WTC11 (cell line): Measurements from ENCODE around the gene CARM1. TPM values are rescaled to one million over a fixed set of nuclear protein-coding genes. Genes with fewer than 3 reads are reported as not detected.

Experiments
- ATAC-seq: fragments of 200-7000 bp; cut with Tn5 transposase; 2 replicates; pipeline ENCODE4 v1.10.0; 2021; ENCODE audit warnings: mild to moderate bottlenecking, moderate library complexity
- CTCF ChIA-PET: fragments of 300-600 bp; sonication (Branson Sonifier 250); formaldehyde crosslinking; loops from one replicate; lab custom pipeline; 2021; ENCODE audit warnings: antibody characterized with exemption; lab: Charles Lee
- POLR2A ChIA-PET: fragments of 350-600 bp; sonication (Branson Sonifier 250); formaldehyde crosslinking; loops from one replicate; lab custom pipeline; 2021; ENCODE audit warnings: antibody characterized with exemption; lab: Charles Lee
- DNase-seq: peaks from one replicate; pipeline ENCODE4 v3.0.0; 2021; ENCODE audit warnings: low spot score
- H3K27ac Mint-ChIP-seq: 2 replicates; pipeline ENCODE4 v1.8.0; 2021; ENCODE audit warnings: mixed read lengths
- H3K27me3 Mint-ChIP-seq: 2 replicates; pipeline ENCODE4 v1.8.0; 2021; ENCODE audit warnings: low read depth, mild to moderate bottlenecking, moderate library complexity, mixed read lengths
- H3K36me3 Mint-ChIP-seq: 2 replicates; pipeline ENCODE4 v1.8.0; 2021; ENCODE audit warnings: mixed read lengths
- H3K4me1 Mint-ChIP-seq: 2 replicates; pipeline ENCODE4 v1.8.0; 2022; ENCODE audit warnings: mixed read lengths
- H3K4me3 Mint-ChIP-seq: 2 replicates; pipeline ENCODE4 v1.8.0; 2021; ENCODE audit warnings: mild to moderate bottlenecking, moderate library complexity, mixed read lengths
- H3K9me3 Mint-ChIP-seq: 2 replicates; pipeline ENCODE4 v1.8.0; 2021; ENCODE audit warnings: mixed read lengths
- ATF2 ChIP-seq: sonication (generic); formaldehyde crosslinking; IDR thresholded peaks from 2 replicates; pipeline ENCODE4 v1.8.1; 2022; ENCODE audit warnings: low read depth, missing genetic modification reagents, borderline replicate concordance
- CBFB ChIP-seq: sonication (generic); formaldehyde crosslinking; IDR thresholded peaks from 2 replicates; pipeline ENCODE4 v1.8.1; 2022; ENCODE audit warnings: mild to moderate bottlenecking, low read depth, missing genetic modification reagents
- CDX4 ChIP-seq: fragments of 250-450 bp; sonication (Bioruptor Pico); IDR thresholded peaks from 2 replicates; pipeline ENCODE4 v1.9.0; 2021; ENCODE audit warnings: moderate library complexity, mild to moderate bottlenecking, inconsistent platforms, borderline replicate concordance
- ELF4 ChIP-seq: sonication (generic); formaldehyde crosslinking; IDR thresholded peaks from 2 replicates; pipeline ENCODE4 v1.8.1; 2022; ENCODE audit warnings: low read depth, mild to moderate bottlenecking, moderate library complexity, missing genetic modification reagents
- FOXP1 ChIP-seq: sonication (generic); formaldehyde crosslinking; IDR thresholded peaks from 2 replicates; pipeline ENCODE4 v1.8.0; 2022; ENCODE audit warnings: missing genetic modification reagents, mild to moderate bottlenecking, moderate library complexity, borderline replicate concordance
- GABPB1 ChIP-seq: sonication (generic); formaldehyde crosslinking; IDR thresholded peaks from 2 replicates; pipeline ENCODE4 v1.8.1; 2023; ENCODE audit warnings: mild to moderate bottlenecking, missing genetic modification reagents
- GTF2I ChIP-seq: fragments of 250-450 bp; sonication (Bioruptor Pico); conservative IDR thresholded peaks from 2 replicates; pipeline ENCODE4 v1.4.0; 2021; ENCODE audit warnings: mild to moderate bottlenecking
- PREB ChIP-seq: sonication (generic); formaldehyde crosslinking; IDR thresholded peaks from 2 replicates; pipeline ENCODE4 v1.8.1; 2022; ENCODE audit warnings: mild to moderate bottlenecking, missing genetic modification reagents, moderate library complexity, borderline replicate concordance
- SMAD3 ChIP-seq: sonication (generic); formaldehyde crosslinking; IDR thresholded peaks from 2 replicates; pipeline ENCODE4 v1.8.0; 2022; ENCODE audit warnings: missing genetic modification reagents, mild to moderate bottlenecking, borderline replicate concordance
- SP1 ChIP-seq: sonication (generic); formaldehyde crosslinking; conservative IDR thresholded peaks from 2 replicates; pipeline ENCODE4 v1.8.1; 2022; ENCODE audit warnings: missing genetic modification reagents
- ZNF263 ChIP-seq: sonication (generic); formaldehyde crosslinking; IDR thresholded peaks from 2 replicates; pipeline ENCODE4 v1.8.1; 2022; ENCODE audit warnings: low read depth, mild to moderate bottlenecking, moderate library complexity, missing genetic modification reagents
- ZNF317 ChIP-seq: sonication (generic); formaldehyde crosslinking; IDR thresholded peaks from 2 replicates; pipeline ENCODE4 v1.8.1; 2023; ENCODE audit warnings: low read depth, mild to moderate bottlenecking, moderate library complexity, missing genetic modification reagents, borderline replicate concordance
- ZSCAN18 ChIP-seq: fragments of 250-450 bp; sonication (Bioruptor Pico); IDR thresholded peaks from 2 replicates; pipeline ENCODE4 v2.1.2; 2022; ENCODE audit warnings: mild to moderate bottlenecking, moderate library complexity
- total RNA-seq: library from RNA; stranded (reverse); gene quantifications from 3 replicates; pipeline ENCODE4 v1.2.3, GENCODE V29; 2021
- TF ChIP-seq, protein P1 (sequence below): sonication (generic); formaldehyde crosslinking; IDR thresholded peaks from 2 replicates; pipeline ENCODE4 v1.8.0; 2023; ENCODE audit warnings: missing genetic modification reagents
- TF ChIP-seq, protein P2 (sequence below): fragments of 200-600 bp; IDR thresholded peaks from 2 replicates; pipeline ENCODE4 v1.8.0; 2022; ENCODE audit warnings: antibody characterized with exemption
- TF ChIP-seq, protein P3 (sequence below): sonication (generic); formaldehyde crosslinking; IDR thresholded peaks from 2 replicates; pipeline ENCODE4 v1.8.1; 2022; ENCODE audit warnings: missing genetic modification reagents, borderline replicate concordance

Gene CARM1
- total RNA-seq, 1 experiment from 2014 or later = 125 TPM

- CTCF ChIA-PET = interaction anchor here (0.5 to 6.2 kb wide), 15 partner anchors 9 to 1478 kb away, joined by 3 to 135 read pairs (median 4); partner anchors contain the start of genes CDC37, DNM2, QTRT1 and TMED1
- H3K9me3 Mint-ChIP-seq = peaks cover 5% of the 10 kb centered on the region; the same call in 1 of the 2 replicates
- ATAC-seq = no peak
These were observed 16.8 kb upstream of the CARM1 start for GRCh38 chr19:10854350-10855089.

More at GRCh38 chr19:10854350-10855089, 16.8 kb upstream of the CARM1 start:
- Mint-ChIP-seq H3K27me3 (peaks cover 18% of the 10 kb centered on the region), H3K4me3 (no peak overlapping the region), H3K36me3 (no peaks in the 10 kb centered on the region), H3K27ac (no peak overlapping the region), H3K4me1 (no peaks in the 10 kb centered on the region)
- POLR2A ChIA-PET = interaction anchor here (0.6 kb wide), 1 partner anchor 312 kb away, joined by 5 read pairs; no protein-coding TSS in a partner anchor
- DNase-seq = no peak
- TF ChIP-seq, protein P1, sequence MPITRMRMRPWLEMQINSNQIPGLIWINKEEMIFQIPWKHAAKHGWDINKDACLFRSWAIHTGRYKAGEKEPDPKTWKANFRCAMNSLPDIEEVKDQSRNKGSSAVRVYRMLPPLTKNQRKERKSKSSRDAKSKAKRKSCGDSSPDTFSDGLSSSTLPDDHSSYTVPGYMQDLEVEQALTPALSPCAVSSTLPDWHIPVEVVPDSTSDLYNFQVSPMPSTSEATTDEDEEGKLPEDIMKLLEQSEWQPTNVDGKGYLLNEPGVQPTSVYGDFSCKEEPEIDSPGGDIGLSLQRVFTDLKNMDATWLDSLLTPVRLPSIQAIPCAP (CRISPR knock-in tag) = no peak
- no peak for TF ChIP-seq ZNF263 (CRISPR knock-in tag)
- no peak for TF ChIP-seq ZSCAN18 (CRISPR knock-in tag)
- TF ChIP-seq ELF4 (CRISPR knock-in tag) = no peak
- no peak for TF ChIP-seq PREB (CRISPR knock-in tag)
- no peak for TF ChIP-seq GABPB1
- no peak for TF ChIP-seq GTF2I (CRISPR knock-in tag)
- no peak for TF ChIP-seq ZNF317 (CRISPR knock-in tag)
- TF ChIP-seq SMAD3 = no peak
- no peak for TF ChIP-seq CBFB (CRISPR knock-in tag)
- no peak for TF ChIP-seq CDX4
- TF ChIP-seq, protein P2, sequence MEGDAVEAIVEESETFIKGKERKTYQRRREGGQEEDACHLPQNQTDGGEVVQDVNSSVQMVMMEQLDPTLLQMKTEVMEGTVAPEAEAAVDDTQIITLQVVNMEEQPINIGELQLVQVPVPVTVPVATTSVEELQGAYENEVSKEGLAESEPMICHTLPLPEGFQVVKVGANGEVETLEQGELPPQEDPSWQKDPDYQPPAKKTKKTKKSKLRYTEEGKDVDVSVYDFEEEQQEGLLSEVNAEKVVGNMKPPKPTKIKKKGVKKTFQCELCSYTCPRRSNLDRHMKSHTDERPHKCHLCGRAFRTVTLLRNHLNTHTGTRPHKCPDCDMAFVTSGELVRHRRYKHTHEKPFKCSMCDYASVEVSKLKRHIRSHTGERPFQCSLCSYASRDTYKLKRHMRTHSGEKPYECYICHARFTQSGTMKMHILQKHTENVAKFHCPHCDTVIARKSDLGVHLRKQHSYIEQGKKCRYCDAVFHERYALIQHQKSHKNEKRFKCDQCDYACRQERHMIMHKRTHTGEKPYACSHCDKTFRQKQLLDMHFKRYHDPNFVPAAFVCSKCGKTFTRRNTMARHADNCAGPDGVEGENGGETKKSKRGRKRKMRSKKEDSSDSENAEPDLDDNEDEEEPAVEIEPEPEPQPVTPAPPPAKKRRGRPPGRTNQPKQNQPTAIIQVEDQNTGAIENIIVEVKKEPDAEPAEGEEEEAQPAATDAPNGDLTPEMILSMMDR = no peak
- TF ChIP-seq ATF2 (CRISPR knock-in tag) = no peak
- TF ChIP-seq FOXP1 = no peak
- TF ChIP-seq, protein P3, sequence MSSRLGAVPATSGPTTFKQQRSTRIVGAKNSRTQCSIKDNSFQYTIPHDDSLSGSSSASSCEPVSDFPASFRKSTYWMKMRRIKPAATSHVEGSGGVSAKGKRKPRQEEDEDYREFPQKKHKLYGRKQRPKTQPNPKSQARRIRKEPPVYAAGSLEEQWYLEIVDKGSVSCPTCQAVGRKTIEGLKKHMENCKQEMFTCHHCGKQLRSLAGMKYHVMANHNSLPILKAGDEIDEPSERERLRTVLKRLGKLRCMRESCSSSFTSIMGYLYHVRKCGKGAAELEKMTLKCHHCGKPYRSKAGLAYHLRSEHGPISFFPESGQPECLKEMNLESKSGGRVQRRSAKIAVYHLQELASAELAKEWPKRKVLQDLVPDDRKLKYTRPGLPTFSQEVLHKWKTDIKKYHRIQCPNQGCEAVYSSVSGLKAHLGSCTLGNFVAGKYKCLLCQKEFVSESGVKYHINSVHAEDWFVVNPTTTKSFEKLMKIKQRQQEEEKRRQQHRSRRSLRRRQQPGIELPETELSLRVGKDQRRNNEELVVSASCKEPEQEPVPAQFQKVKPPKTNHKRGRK (CRISPR knock-in tag) = no peak
- TF ChIP-seq SP1 (CRISPR knock-in tag) = no peak
